Stomach (tissue), 4 donors: ENCODE results near the gene MBD3L2.

Experiments
- CTCF ChIP-seq, 7 experiments: fragments of 450-650 bp in 4 of 7; fragments of 200-600 bp in 3 of 7; sonication (generic) in 3 of 7; IDR thresholded peaks; one replicate each; pipeline ENCODE4 v1.5.1; 2016 to 2019; ENCODE audit warnings: antibody characterized with exemption in 7 of 7, control low read depth in 2 of 7, mild to moderate bottlenecking in 1 of 7
- POLR2A ChIP-seq, 4 donors: fragments of 450-650 bp; IDR thresholded peaks; one replicate each; pipeline ENCODE4 v1.6.1; 2016; ENCODE audit warnings: antibody characterized with exemption in 4 of 4, control low read depth in 2 of 4, mild to moderate bottlenecking in 1 of 4, moderate library complexity in 1 of 4
- POLR2AphosphoS5 ChIP-seq, 3 donors: sonication (generic); formaldehyde crosslinking; IDR thresholded peaks; one replicate each; pipeline ENCODE4 v1.6.1; 2016; ENCODE audit warnings: antibody characterized with exemption in 3 of 3

- TF ChIP-seq CTCF (IDR thresholded peaks at IDR 0.05) (no peak), POLR2AphosphoS5 (IDR thresholded peaks at IDR 0.05) (no peak), POLR2A (IDR thresholded peaks at IDR 0.05) (no peak)
Observed at GRCh38 chr19:7004313-7004931, 44.7 kb upstream of the MBD3L2 start.
